ENCODE results near the gene ARHGEF2.
A peak's percentile ranks its signal among the peaks of the same experiment; 100 is the strongest.

ARHGEF2 gene

DNA sequence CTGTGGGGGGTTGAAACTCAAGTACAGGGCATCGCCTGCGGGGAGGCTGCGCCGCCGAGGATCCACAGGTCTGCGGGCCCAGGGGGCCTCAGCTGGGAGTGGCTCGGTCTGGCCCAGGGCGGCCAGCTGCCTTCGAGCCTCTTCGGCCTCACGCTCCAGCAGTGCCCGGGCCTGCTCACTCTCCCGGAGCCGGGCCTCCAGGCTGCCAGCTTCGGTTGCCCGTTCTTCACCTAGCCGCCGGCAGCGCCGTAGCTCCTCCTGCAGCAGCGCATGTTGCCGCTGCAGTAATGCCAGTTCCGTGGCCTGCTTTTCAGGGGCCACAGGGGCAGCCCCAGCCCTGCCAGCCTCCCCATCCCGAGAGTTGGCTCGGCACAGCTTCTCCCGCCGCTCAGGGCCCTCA lies 27.5 kb downstream of the ARHGEF2 start:
- Histone ChIP-seq H3K4me1 (ENCODE audit: low read depth, poor library complexity, severe bottlenecking) (peaks cover 53% of the 10 kb centered on the region), H3K27me3 (ENCODE audit: insufficient read depth, low read depth) (no peaks in the 10 kb centered on the region), H3K27ac (no peak overlapping the region), H2AFZ (ENCODE audit: low read depth) (no peak overlapping the region), H3K36me3 (ENCODE audit: insufficient read depth) (peaks cover 68% of the 10 kb centered on the region), H3K4me2 (no peak overlapping the region), H3K4me3 (IDR thresholded peaks at IDR 0.05; ENCODE audit: insufficient read depth, low read depth, low read length) (no peak overlapping the region), H4K20me1 (ENCODE audit: insufficient read depth) (no peaks in the 10 kb centered on the region), H3K79me2 (ENCODE audit: insufficient read depth, low read depth) (peaks cover 23% of the 10 kb centered on the region; the same call in 1 of the 2 replicates), H3K9ac (no peak overlapping the region)
- TF ChIP-seq, protein P1, sequence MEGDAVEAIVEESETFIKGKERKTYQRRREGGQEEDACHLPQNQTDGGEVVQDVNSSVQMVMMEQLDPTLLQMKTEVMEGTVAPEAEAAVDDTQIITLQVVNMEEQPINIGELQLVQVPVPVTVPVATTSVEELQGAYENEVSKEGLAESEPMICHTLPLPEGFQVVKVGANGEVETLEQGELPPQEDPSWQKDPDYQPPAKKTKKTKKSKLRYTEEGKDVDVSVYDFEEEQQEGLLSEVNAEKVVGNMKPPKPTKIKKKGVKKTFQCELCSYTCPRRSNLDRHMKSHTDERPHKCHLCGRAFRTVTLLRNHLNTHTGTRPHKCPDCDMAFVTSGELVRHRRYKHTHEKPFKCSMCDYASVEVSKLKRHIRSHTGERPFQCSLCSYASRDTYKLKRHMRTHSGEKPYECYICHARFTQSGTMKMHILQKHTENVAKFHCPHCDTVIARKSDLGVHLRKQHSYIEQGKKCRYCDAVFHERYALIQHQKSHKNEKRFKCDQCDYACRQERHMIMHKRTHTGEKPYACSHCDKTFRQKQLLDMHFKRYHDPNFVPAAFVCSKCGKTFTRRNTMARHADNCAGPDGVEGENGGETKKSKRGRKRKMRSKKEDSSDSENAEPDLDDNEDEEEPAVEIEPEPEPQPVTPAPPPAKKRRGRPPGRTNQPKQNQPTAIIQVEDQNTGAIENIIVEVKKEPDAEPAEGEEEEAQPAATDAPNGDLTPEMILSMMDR (conservative IDR thresholded peaks at IDR 0.05; ENCODE audit: low read depth, low read length) = no peak

- TF ChIP-seq, protein P1 (conservative IDR thresholded peaks at IDR 0.05; ENCODE audit: low read depth, low read length) = no peak
- peak overlapping the region; percentile 83 for H3K4me2 ChIP-seq
- H3K4me3 ChIP-seq (IDR thresholded peaks at IDR 0.05; ENCODE audit: insufficient read depth, low read depth, low read length) = no peak overlapping the region
- no peaks in the 10 kb centered on the region for H4K20me1 ChIP-seq (ENCODE audit: insufficient read depth)
- H3K79me2 ChIP-seq (ENCODE audit: insufficient read depth, low read depth) = peaks cover 19% of the 10 kb centered on the region; the same call in 1 of the 2 replicates
- peaks cover 84% of the 10 kb centered on the region for H3K4me1 ChIP-seq (ENCODE audit: low read depth, poor library complexity, severe bottlenecking)
- H3K27me3 ChIP-seq (ENCODE audit: insufficient read depth, low read depth) = no peaks in the 10 kb centered on the region
- H3K27ac ChIP-seq = peak overlapping the region; percentile 68
- peaks cover 42% of the 10 kb centered on the region; the same call in 1 of the 2 replicates for H3K36me3 ChIP-seq (ENCODE audit: insufficient read depth)
- H3K9ac ChIP-seq = no peak overlapping the region; the same call in 1 of the 2 replicates
- no peak overlapping the region for H2AFZ ChIP-seq (ENCODE audit: low read depth)
These were observed 30.6 kb downstream of the ARHGEF2 start for GRCh38 chr1:155947741-155948140.

GRCh38 chr1:155947292-155947691 lies 31.1 kb downstream of the ARHGEF2 start:
- Histone ChIP-seq H4K20me1 (ENCODE audit: insufficient read depth) (no peaks in the 10 kb centered on the region), H2AFZ (ENCODE audit: low read depth) (no peak overlapping the region), H3K36me3 (ENCODE audit: insufficient read depth) (peaks cover 38% of the 10 kb centered on the region; the same call in 1 of the 2 replicates), H3K4me3 (IDR thresholded peaks at IDR 0.05; ENCODE audit: insufficient read depth, low read depth, low read length) (peak overlapping the region; percentile 77), H3K4me1 (ENCODE audit: low read depth, poor library complexity, severe bottlenecking) (peaks cover 89% of the 10 kb centered on the region), H3K27me3 (ENCODE audit: insufficient read depth, low read depth) (no peaks in the 10 kb centered on the region), H3K4me2 (peak overlapping the region; percentile 83), H3K79me2 (ENCODE audit: insufficient read depth, low read depth) (peaks cover 19% of the 10 kb centered on the region; the same call in 1 of the 2 replicates), H3K27ac (peak overlapping the region; percentile 68), H3K9ac (peak overlapping the region; percentile 5; the same call in 1 of the 2 replicates)
- TF ChIP-seq, protein P1 (conservative IDR thresholded peaks at IDR 0.05; ENCODE audit: low read depth, low read length) = no peak

DNA sequence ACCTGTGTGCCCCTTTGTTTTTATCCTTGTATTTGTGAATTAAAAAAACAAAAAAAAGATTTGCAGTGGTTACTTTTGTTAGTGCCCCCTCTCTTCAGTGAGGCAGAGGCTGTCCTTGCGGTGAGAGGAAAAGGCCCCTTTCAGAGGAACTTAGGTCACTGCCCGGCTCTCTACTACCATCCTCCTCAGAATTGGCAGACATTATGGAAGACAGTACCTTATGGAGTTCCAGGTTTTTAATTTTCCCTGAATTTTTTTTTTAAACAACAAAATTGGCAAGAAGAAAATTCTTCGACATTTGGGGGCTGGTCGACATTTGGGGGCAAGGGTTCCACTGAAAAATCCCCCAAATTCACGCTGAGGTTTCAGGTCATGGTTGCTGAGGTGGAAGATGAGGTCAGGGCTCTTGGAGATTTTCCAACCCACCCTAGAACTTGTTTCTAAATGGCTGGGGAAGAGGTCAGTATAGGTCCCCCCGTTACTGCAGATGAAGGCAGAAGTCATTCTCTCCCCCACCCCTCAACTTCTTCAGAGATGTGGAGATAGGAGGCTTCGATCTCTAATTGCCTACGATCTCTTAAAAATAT lies 31.6 kb downstream of the ARHGEF2 start:
- no peak overlapping the region for H2AFZ ChIP-seq (ENCODE audit: low read depth)
- peaks cover 33% of the 10 kb centered on the region; the same call in 1 of the 2 replicates for H3K36me3 ChIP-seq (ENCODE audit: insufficient read depth)
- peaks cover 19% of the 10 kb centered on the region; the same call in 1 of the 2 replicates for H3K79me2 ChIP-seq (ENCODE audit: insufficient read depth, low read depth)
- no peaks in the 10 kb centered on the region for H4K20me1 ChIP-seq (ENCODE audit: insufficient read depth)
- H3K9ac ChIP-seq = peak overlapping the region; percentile 5; the same call in 1 of the 2 replicates
- H3K4me1 ChIP-seq (ENCODE audit: low read depth, poor library complexity, severe bottlenecking) = peaks cover 94% of the 10 kb centered on the region
- TF ChIP-seq, protein P1 (conservative IDR thresholded peaks at IDR 0.05; ENCODE audit: low read depth, low read length) = no peak
- peak overlapping the region; percentile 77 for H3K4me3 ChIP-seq (IDR thresholded peaks at IDR 0.05; ENCODE audit: insufficient read depth, low read depth, low read length)
- no peaks in the 10 kb centered on the region for H3K27me3 ChIP-seq (ENCODE audit: insufficient read depth, low read depth)
- H3K27ac ChIP-seq = peak overlapping the region; percentile 68
- H3K4me2 ChIP-seq = peak overlapping the region; percentile 83

All from KMS-11 (cell line).